ENCODE data around the gene BDKRB2. TPM values are rescaled to one million over a fixed set of nuclear protein-coding genes. Genes with fewer than 3 reads are reported as not detected.

Gene BDKRB2
- total RNA-seq, 1 experiment from 2014 or later = 0.49 TPM

- no peaks in the 10 kb centered on the region for H3K79me2 ChIP-seq (ENCODE audit: insufficient read depth, low read length)
- POLR2A ChIA-PET = no interaction called here
- H3K9me3 ChIP-seq (ENCODE audit: control insufficient read depth in 1 of 2, insufficient read depth in 1 of 2, low read depth in 1 of 2, low read length in 2 of 2) = no peaks in the 10 kb centered on the region
These were observed 4.1 kb downstream of the BDKRB2 start for GRCh38 chr14:96208739-96209138.

GRCh38 chr14:96212140-96212539 lies 7.5 kb downstream of the BDKRB2 start:
- H3K4me3 ChIP-seq (replicated peaks in 1 of 2; ENCODE audit: low read depth in 1 of 2, low read length in 2 of 2) = no peak overlapping the region
- no peak for TF ChIP-seq ZFX (IDR thresholded peaks at IDR 0.05)
- TF ChIP-seq ZNF274 (IDR thresholded peaks at IDR 0.05; ENCODE audit: low read depth, low read length) = no peak
- no peak for TF ChIP-seq ZBTB33 (IDR thresholded peaks at IDR 0.05; ENCODE audit: extremely low read depth, insufficient replicate concordance, low read length)
- no peaks in the 10 kb centered on the region for H3K27me3 ChIP-seq (ENCODE audit: insufficient read depth, low read length)
- no peak overlapping the region for H3K27ac ChIP-seq (ENCODE audit: low read depth, low read length)
- H3K4me1 ChIP-seq (ENCODE audit: control insufficient read depth in 1 of 2, insufficient read depth in 2 of 2, low read length in 2 of 2) = no peaks in the 10 kb centered on the region; a peak in 1 of 4 replicates
- H3K36me3 ChIP-seq (ENCODE audit: control insufficient read depth in 1 of 2, insufficient read depth in 2 of 2, low read length in 2 of 2) = no peaks in the 10 kb centered on the region
- no peak overlapping the region for H3K9ac ChIP-seq (ENCODE audit: low read length)
- no peak for DNase-seq (ENCODE audit: low read depth, low spot score)
- intact Hi-C loops (cut with micrococcal nuclease) = no loop called here
- no peak overlapping the region for H3K4me2 ChIP-seq (ENCODE audit: low read length)
- H3K9me2 ChIP-seq (ENCODE audit: insufficient read depth) = no peaks in the 10 kb centered on the region
- H3K79me2 ChIP-seq (ENCODE audit: insufficient read depth, low read length) = no peaks in the 10 kb centered on the region
- CTCF ChIA-PET = no interaction called here
- POLR2A ChIA-PET = no interaction called here
- no TSS peak for BruUV-seq (replicated peaks)
- no peak for ATAC-seq
- no peak overlapping the region for H2AFZ ChIP-seq (ENCODE audit: low read depth, low read length, poor library complexity, severe bottlenecking)
- no peaks in the 10 kb centered on the region for H3K9me3 ChIP-seq (ENCODE audit: control insufficient read depth in 1 of 2, insufficient read depth in 1 of 2, low read depth in 1 of 2, low read length in 2 of 2)
- RAD21 ChIA-PET (ENCODE audit: low non-redundant PET in 1 of 2, low total read pairs in 2 of 2, uncharacterized antibody in 2 of 2, unreplicated experiment in 2 of 2) = no interaction called here
- no peaks in the 10 kb centered on the region for H4K20me1 ChIP-seq (ENCODE audit: insufficient read depth)

More at GRCh38 chr14:96208739-96209138, 4.1 kb downstream of the BDKRB2 start:
- no TSS peak for BruUV-seq (replicated peaks)
- no peak overlapping the region for H2AFZ ChIP-seq (ENCODE audit: low read depth, low read length, poor library complexity, severe bottlenecking)
- no peak overlapping the region for H3K4me2 ChIP-seq (ENCODE audit: low read length)
- H3K27ac ChIP-seq (ENCODE audit: low read depth, low read length) = no peak overlapping the region
- intact Hi-C loops (cut with micrococcal nuclease) = no loop called here
- ATAC-seq (no peak), DNase-seq (ENCODE audit: low read depth, low spot score) (no peak)
- RAD21 ChIA-PET (ENCODE audit: low non-redundant PET in 1 of 2, low total read pairs in 2 of 2, uncharacterized antibody in 2 of 2, unreplicated experiment in 2 of 2) = no interaction called here
- H3K4me1 ChIP-seq (ENCODE audit: control insufficient read depth in 1 of 2, insufficient read depth in 2 of 2, low read length in 2 of 2) = peaks cover 13 to 25% of the 10 kb centered on the region in 2 experiments; a peak in 3 of 4 replicates
- TF ChIP-seq EGR1 (IDR thresholded peaks at IDR 0.05; ENCODE audit: low read depth) = no peak
- TF ChIP-seq ZBTB33 (IDR thresholded peaks at IDR 0.05; ENCODE audit: extremely low read depth, insufficient replicate concordance, low read length) = no peak
- no peak for TF ChIP-seq EZH2 (IDR thresholded peaks at IDR 0.05)
- TF ChIP-seq EZH2phosphoT487 (IDR thresholded peaks at IDR 0.05; ENCODE audit: borderline replicate concordance) = no peak
- TF ChIP-seq ELF1 (IDR thresholded peaks at IDR 0.05; ENCODE audit: borderline replicate concordance, low read depth) = no peak
- TF ChIP-seq CBX3 (IDR thresholded peaks at IDR 0.05; ENCODE audit: low read depth) = no peak
- CTCF ChIA-PET = no interaction called here
- H3K9ac ChIP-seq (ENCODE audit: low read length) = no peak overlapping the region
- H3K27me3 ChIP-seq (ENCODE audit: insufficient read depth, low read length) = no peaks in the 10 kb centered on the region
- H3K4me3 ChIP-seq (replicated peaks in 1 of 2; ENCODE audit: low read depth in 1 of 2, low read length in 2 of 2) = no peak overlapping the region
- H3K36me3 ChIP-seq (ENCODE audit: control insufficient read depth in 1 of 2, insufficient read depth in 2 of 2, low read length in 2 of 2) = no peaks in the 10 kb centered on the region
- no peaks in the 10 kb centered on the region for H3K9me2 ChIP-seq (ENCODE audit: insufficient read depth)
- no peaks in the 10 kb centered on the region for H4K20me1 ChIP-seq (ENCODE audit: insufficient read depth)

Data from HCT116 (cell line).